Stimulated activated CD8-positive, alpha-beta memory T cell treated with anti-CD3 and anti-CD28 coated beads, Interleukin-4, amount 100 ng/mL, for 4 hours (primary cell): ENCODE measurements around the gene PLCXD3.

Experiments used
- DNase-seq, 2 donors: peaks; one replicate each; pipeline ENCODE4 v3.0.0-alpha.2; 2020; ENCODE audit warnings: low read depth in 2 of 2, low spot score in 1 of 2

The PLCXD3 gene

DNA sequence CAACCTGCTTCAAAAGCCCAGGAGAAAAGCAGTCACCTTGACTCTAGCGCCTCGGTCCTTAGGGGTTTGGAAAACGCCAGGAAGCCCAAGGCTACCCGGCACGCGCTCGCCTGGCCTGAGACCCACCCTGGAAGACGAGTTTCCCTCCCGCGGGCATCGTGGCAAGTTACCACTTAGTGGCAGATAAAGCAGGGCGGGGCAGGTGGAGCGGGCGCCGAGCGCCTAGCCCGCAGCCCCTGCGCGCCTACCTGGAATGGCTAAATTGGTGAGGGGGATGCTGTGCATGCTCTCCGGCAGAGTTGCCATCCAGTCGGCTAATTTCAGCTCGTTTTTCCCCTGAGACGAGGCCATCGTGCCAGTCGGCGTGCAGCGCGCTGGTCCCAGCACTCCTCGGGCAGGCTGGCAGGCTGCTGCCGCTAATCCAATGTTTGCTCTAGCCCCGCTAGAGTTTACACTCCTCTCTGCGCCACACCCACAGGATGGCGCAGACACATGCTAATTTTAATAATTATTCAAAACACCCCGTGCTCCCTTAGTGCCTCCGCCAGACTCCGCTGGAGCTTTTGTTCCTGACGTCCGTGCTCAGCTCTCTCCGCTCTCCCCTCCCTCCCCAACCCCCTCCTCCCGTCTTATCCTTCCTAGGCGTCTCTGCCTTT lies at the start of gene PLCXD3:
Gene PLCXD3 (minus strand): TSS at position 426 of the 656 bp plus-strand sequence. CDS start 75 bp downstream, at position 351.
- no peak for DNase-seq

DNA sequence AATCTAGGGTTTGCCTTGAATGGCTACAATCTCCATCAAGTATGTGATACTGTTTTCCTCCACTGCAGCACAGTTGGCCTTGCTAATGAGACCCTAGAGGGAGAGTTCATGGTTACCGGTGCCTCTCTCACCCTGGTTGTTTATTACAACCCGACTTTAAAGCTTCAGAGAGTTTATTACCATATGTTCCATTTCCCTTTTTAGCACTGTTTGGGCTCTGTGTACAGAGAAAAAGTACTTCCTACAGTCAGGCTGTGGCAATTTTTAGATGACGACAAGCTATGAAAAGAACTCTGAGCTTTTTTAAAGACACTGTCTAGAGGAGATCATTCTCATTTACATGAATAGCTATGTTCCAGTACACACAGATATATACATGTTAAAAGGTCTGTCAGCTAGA lies 48.8 kb upstream of the PLCXD3 start:
- DNase-seq, result no peak

GRCh38 chr5:41558295-41558694 lies 47.9 kb upstream of the PLCXD3 start:
- no peak for DNase-seq

DNA sequence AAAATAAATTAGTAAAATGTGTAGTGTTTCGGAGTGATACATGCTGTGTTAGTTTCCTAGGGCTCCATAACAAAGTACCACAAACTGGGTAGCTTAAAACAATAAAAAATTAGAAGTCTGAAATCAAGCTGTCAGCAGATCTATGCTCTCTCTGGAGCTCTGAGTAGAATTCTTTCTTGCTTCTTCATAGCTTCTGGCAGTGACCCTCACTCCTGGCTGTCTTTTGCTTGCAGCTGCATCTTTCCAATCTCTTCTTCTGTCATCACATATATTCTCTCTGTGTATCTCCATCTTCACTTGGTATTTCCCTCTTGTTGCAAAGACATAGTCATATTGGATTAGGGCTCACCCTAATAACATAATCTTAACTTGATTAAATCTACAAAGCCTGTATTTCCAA lies 37.6 kb upstream of the PLCXD3 start:
- DNase-seq, result no peak

- DNase-seq, result no peak
These were observed 31.8 kb upstream of the PLCXD3 start for GRCh38 chr5:41542183-41542582.

DNA sequence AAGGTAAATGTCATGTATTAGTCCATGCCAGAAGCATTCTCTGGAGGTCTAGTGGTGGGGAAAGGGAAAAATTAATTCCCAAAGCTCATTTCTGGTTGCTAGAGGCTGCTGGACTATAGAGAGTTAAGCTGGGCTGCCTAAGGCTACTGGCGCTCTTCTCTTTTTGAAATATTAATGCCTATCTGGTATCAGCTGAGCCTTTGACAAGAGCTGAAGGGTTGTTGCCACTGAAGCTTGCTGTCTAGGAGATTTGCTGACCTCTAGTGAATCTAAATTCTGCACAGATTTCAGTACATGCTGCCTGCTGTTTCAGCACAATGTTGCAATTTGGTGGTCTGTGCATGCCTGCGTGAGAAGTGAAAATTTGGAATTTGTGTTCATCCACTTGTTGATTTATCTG lies 29.1 kb upstream of the PLCXD3 start:
- no peak for DNase-seq

DNA sequence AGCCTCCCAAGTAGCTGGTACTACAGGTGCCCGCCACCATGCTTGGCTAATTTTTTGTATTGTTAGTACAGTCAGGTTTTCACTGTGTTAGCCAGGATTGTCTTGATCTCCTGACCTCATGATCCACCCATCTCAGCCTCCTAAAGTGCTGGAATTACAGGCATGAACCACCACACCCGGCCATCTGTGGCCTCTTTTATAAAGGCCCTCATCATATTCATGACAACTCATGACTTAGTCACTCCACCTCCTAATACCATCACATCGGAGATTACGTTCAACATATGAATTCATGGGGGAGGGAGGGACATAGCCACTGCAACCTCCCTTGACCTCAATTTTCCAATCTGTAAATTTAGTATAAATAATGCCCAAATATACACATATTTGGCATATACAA lies 27.2 kb upstream of the PLCXD3 start:
- no peak for DNase-seq

DNA sequence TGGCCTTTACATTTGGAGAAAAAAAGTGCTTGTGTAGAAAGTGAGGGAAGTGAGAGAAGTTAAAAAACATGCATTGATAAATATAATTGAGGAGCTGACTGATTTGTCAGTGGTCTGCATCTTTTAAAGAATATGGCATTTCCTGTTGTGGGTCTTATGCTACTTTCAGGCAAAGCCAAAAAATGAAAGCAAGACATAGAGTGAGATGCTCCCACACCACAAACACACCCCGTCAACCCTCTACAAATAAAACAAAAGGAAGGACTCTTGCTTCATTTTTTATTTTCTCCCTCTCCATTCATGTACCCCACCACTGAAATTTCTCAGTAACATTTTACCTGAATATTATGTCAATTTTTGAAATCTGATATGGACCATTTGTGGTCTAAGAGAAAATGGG lies 22.1 kb upstream of the PLCXD3 start:
- DNase-seq, result no peak

DNA sequence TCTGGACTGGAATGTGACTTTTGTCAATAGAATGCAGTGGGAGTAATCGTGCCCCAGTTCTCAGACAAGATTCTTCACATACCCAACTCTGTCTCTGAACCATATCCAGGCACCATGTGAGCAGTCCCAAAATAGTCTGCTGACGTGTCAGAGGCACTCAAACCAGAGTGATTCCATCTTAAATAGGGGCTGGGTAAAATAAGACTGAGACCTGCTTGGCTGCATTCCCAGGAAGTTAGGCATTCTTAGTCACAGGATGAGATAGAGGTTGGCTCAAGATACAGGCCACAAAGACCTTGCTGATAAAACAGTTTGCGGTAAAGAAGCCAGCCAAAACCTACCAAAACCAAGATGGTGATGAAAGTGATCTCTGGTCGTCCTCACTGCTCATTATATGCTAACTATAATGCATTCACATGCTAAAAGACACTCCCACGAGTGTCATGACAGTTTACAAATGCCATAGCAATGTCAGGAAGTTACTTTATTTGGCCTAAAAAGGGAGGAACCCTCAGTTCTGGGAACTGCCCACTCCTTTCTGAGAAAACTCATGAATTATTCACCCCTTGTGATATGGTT lies 16.9 kb upstream of the PLCXD3 start:
- DNase-seq, result no peak

DNA sequence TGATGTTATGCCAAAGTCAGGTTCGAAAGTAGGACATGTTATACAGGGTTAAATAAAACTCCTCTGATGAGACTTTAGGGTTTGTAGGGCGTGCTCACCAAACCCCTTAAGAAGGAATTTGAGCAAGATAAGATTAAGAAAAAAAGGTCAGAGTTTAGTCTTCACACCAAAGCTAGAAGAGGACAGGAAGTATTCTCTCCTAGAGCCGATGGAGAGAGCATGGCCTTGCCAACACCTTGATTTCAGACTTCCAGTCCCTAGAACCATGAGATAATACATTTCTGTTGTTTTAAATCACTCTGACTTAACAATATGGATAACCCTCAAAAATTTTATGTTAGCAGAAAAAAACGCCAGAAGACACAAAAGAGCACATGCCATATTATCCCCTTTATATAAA lies 16.3 kb upstream of the PLCXD3 start:
- no peak for DNase-seq

GRCh38 chr5:41524174-41524573 lies 13.8 kb upstream of the PLCXD3 start:
- no peak for DNase-seq

DNA sequence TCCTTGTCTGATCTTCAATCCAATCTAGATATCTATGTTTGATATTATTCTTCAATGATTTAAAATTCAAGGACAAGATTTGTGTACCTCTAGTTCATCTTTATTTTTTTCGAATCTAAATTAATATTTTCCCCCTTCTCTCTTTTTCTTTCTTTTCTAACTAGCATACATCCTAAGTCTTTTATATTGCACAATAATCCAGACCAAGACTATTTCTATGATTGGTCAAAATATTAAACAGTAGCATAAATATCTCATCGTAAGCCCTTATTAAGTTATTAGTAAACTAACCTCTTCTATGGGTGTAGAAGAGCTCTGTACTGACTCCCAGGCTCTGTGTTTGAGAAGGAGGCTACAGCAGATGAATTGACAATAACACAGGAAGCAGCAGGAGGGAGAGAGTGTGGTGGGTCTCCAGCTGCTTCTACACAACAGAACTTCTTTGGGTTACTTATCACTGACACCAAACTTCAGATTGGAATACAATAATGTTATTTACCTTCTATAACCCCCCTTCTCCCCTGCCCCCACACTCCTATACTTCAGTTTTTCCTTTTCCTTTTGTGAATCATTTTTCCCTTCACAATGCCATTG lies 11.9 kb upstream of the PLCXD3 start:
- DNase-seq, result no peak

- DNase-seq, result no peak
These were observed 9.4 kb upstream of the PLCXD3 start for GRCh38 chr5:41519801-41520200.

GRCh38 chr5:41517909-41518308 lies 7.5 kb upstream of the PLCXD3 start:
- DNase-seq, result no peak

DNA sequence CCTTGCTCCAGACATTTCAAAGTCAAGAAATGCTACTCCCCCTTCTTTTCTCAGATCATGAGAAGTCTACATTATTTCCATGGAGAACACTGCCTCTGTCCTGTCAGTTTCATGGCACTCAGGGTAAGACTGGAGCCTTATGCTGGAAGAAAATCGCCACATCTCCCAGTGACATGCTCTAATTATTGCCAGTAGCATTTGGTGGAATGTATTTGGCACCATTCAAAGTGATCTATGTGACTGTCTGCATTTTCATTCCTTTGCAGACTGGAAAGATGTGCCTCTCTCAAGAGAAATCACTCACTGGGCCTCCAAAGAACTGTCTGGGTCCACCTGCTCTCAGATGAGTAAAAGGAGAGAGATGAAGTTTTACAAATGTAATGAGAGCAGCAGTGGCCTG lies 840 bp upstream of the PLCXD3 start:
- DNase-seq, result no peak

GRCh38 chr5:41509399-41510175 lies 814 bp downstream of the PLCXD3 start:
- no peak for DNase-seq

DNA sequence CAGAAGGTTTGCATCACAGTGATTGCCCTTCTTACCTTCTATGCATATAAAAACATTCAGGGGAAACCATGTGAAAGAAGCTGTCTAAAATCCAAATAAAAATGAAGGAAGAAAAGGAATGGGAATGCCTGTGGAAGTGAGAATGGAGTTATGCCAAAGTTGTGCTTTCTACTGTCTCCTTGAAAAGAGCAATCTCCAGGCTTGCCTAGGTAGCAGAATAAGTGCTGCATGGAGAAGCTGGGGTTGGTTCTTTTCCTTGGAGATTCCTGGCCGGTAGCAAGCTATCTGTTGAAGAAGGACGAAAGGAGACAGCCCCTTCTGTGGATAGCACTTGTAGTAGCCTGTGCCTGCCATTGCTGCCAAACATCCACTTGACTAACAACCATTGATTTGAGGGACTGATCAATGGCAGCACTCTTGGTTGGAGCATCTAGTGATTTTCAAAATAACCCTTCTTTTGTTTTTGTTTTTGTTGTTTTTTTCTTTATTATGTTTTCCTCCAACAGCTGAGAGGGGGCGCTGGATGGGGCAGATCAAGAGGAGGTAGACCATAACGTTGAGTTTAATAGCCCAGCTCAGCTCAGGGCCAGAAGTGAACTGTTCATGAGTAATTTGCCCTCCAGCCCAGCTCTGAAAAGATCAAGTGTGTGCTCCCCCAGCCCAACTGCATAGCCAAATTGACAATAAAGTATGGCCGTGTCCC lies 1.6 kb downstream of the PLCXD3 start:
- DNase-seq, result no peak

- DNase-seq, result no peak
These were observed 2.2 kb downstream of the PLCXD3 start for GRCh38 chr5:41508186-41508585.

- DNase-seq, result no peak
These were observed 2.9 kb downstream of the PLCXD3 start for GRCh38 chr5:41507501-41507900.

DNA sequence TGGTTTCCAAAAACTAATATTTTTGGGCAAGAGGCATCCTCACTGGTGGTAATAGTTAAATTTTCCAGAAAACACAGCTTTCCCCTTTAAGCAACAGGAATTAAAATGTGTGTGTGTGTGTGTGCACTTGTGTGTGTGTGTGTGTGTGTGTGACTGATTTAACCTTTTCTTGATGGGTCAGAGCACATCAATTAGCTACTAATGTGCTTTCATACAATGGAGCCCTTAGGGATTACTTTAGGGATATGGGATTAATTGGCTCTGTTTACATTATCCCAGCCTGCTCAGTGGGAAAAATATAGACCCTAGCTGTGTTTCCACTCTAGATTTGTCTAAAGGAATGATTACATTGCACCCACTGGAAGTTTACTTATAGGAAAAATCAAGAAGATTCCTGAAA lies 6.5 kb downstream of the PLCXD3 start:
- DNase-seq, result no peak

DNA sequence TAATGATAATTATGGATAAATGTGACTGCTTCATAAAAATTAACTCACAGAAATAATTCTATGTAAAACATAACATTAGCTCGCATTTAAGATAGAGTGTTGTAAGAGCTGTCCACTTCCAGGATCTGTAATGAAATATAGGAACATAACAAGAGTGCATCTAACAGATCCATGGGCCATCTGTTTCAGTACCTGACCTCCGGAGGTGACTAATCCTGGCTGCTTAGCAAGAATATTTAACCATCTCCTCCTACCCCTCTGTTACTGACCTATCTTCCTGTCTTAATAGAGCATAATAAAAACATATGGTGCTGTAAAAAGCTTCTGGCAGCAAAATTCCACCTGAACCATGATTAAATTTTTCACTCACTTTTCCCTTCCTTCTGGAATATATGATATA lies 7.1 kb downstream of the PLCXD3 start:
- DNase-seq, result no peak
